IPS-18a (cell line): ENCODE results near the gene MYO1A.

Experiments
- H3K27ac ChIP-seq: one replicate; pipeline ENCODE4 v1.5.1; 2013; ENCODE audit warnings: low read length
- H3K27me3 ChIP-seq: one replicate; pipeline ENCODE4 v1.6.1; 2013; ENCODE audit warnings: mild to moderate bottlenecking, low read length; ENCODE audit not compliant: control insufficient read depth, insufficient read depth
- H3K36me3 ChIP-seq: one replicate; pipeline ENCODE4 v1.6.1; 2013; ENCODE audit warnings: low read depth, low read length; ENCODE audit not compliant: control insufficient read depth
- H3K4me1 ChIP-seq: one replicate; pipeline ENCODE4 v1.6.1; 2013; ENCODE audit warnings: low read depth, low read length; ENCODE audit not compliant: control insufficient read depth
- H3K4me3 ChIP-seq: one replicate; pipeline ENCODE4 v1.5.1; 2013; ENCODE audit warnings: low read length
- H3K9ac ChIP-seq: one replicate; pipeline ENCODE4 v1.6.1; 2013; ENCODE audit warnings: mild to moderate bottlenecking, low read length, moderate library complexity
- H3K9me3 ChIP-seq: one replicate; pipeline ENCODE4 v1.6.1; 2013; ENCODE audit warnings: low read depth, low read length; ENCODE audit not compliant: control insufficient read depth

MYO1A gene

GRCh38 chr12:57044468-57044867, 5.5 kb downstream of the MYO1A start:
- Histone ChIP-seq H3K36me3 (no peaks in the 10 kb centered on the region), H3K27me3 (no peaks in the 10 kb centered on the region), H3K9ac (no peak overlapping the region), H3K4me1 (no peaks in the 10 kb centered on the region), H3K9me3 (no peaks in the 10 kb centered on the region), H3K4me3 (no peak overlapping the region), H3K27ac (no peak overlapping the region)

GRCh38 chr12:57042695-57043094, 7.2 kb downstream of the MYO1A start:
- Histone ChIP-seq H3K27me3 (no peaks in the 10 kb centered on the region), H3K4me1 (no peaks in the 10 kb centered on the region), H3K9ac (no peak overlapping the region), H3K4me3 (no peak overlapping the region), H3K9me3 (no peaks in the 10 kb centered on the region), H3K36me3 (no peaks in the 10 kb centered on the region), H3K27ac (no peak overlapping the region)

GRCh38 chr12:57040750-57041149, 9.2 kb downstream of the MYO1A start:
- Histone ChIP-seq H3K4me3 (no peak overlapping the region), H3K4me1 (no peaks in the 10 kb centered on the region), H3K27ac (no peak overlapping the region), H3K9me3 (no peaks in the 10 kb centered on the region), H3K9ac (no peak overlapping the region), H3K27me3 (no peaks in the 10 kb centered on the region), H3K36me3 (no peaks in the 10 kb centered on the region)

GRCh38 chr12:57040211-57040610, 9.7 kb downstream of the MYO1A start:
- no peaks in the 10 kb centered on the region for H3K4me1 ChIP-seq
- H3K9ac ChIP-seq: no peak overlapping the region
- no peaks in the 10 kb centered on the region for H3K36me3 ChIP-seq
- H3K4me3 ChIP-seq: no peak overlapping the region
- H3K27me3 ChIP-seq: no peaks in the 10 kb centered on the region
- no peaks in the 10 kb centered on the region for H3K9me3 ChIP-seq
- H3K27ac ChIP-seq: no peak overlapping the region

- H3K4me3 ChIP-seq: no peak overlapping the region
- no peak overlapping the region for H3K9ac ChIP-seq
- H3K27me3 ChIP-seq: no peaks in the 10 kb centered on the region
- no peak overlapping the region for H3K27ac ChIP-seq
- H3K4me1 ChIP-seq: no peaks in the 10 kb centered on the region
- no peaks in the 10 kb centered on the region for H3K36me3 ChIP-seq
- H3K9me3 ChIP-seq: no peaks in the 10 kb centered on the region
Observed at GRCh38 chr12:57039016-57039798, 10.7 kb downstream of the MYO1A start.

GRCh38 chr12:57037264-57037663, 12.7 kb downstream of the MYO1A start:
- no peaks in the 10 kb centered on the region for H3K27me3 ChIP-seq
- H3K36me3 ChIP-seq: no peaks in the 10 kb centered on the region
- no peak overlapping the region for H3K4me3 ChIP-seq
- no peaks in the 10 kb centered on the region for H3K4me1 ChIP-seq
- no peak overlapping the region for H3K27ac ChIP-seq
- H3K9me3 ChIP-seq: no peaks in the 10 kb centered on the region
- no peak overlapping the region for H3K9ac ChIP-seq

- Histone ChIP-seq H3K9me3 (no peaks in the 10 kb centered on the region), H3K27ac (no peak overlapping the region), H3K36me3 (no peaks in the 10 kb centered on the region), H3K9ac (no peak overlapping the region), H3K4me3 (no peak overlapping the region), H3K27me3 (no peaks in the 10 kb centered on the region), H3K4me1 (no peaks in the 10 kb centered on the region)
Observed at GRCh38 chr12:57033431-57033830, 16.5 kb downstream of the MYO1A start.

- Histone ChIP-seq H3K36me3 (no peaks in the 10 kb centered on the region), H3K27ac (no peak overlapping the region), H3K27me3 (no peaks in the 10 kb centered on the region), H3K4me1 (peaks cover 7% of the 10 kb centered on the region), H3K4me3 (no peak overlapping the region), H3K9ac (no peak overlapping the region), H3K9me3 (no peaks in the 10 kb centered on the region)
Observed at GRCh38 chr12:57031789-57032188, 18.1 kb downstream of the MYO1A start.

GRCh38 chr12:57031138-57031725, 18.7 kb downstream of the MYO1A start:
- Histone ChIP-seq H3K4me3 (no peak overlapping the region), H3K9ac (no peak overlapping the region), H3K27me3 (no peaks in the 10 kb centered on the region), H3K9me3 (no peaks in the 10 kb centered on the region), H3K36me3 (no peaks in the 10 kb centered on the region), H3K4me1 (peaks cover 7% of the 10 kb centered on the region), H3K27ac (no peak overlapping the region)

GRCh38 chr12:57029457-57029856, 20.5 kb downstream of the MYO1A start:
- no peaks in the 10 kb centered on the region for H3K9me3 ChIP-seq
- H3K4me1 ChIP-seq: peaks cover 7% of the 10 kb centered on the region
- no peaks in the 10 kb centered on the region for H3K27me3 ChIP-seq
- H3K36me3 ChIP-seq: no peaks in the 10 kb centered on the region
- H3K9ac ChIP-seq: no peak overlapping the region
- no peak overlapping the region for H3K27ac ChIP-seq
- H3K4me3 ChIP-seq: no peak overlapping the region

- H3K4me3 ChIP-seq: no peak overlapping the region
- no peaks in the 10 kb centered on the region for H3K27me3 ChIP-seq
- peaks cover 7% of the 10 kb centered on the region for H3K4me1 ChIP-seq
- H3K36me3 ChIP-seq: no peaks in the 10 kb centered on the region
- H3K9ac ChIP-seq: no peak overlapping the region
- no peak overlapping the region for H3K27ac ChIP-seq
- H3K9me3 ChIP-seq: no peaks in the 10 kb centered on the region
Observed at GRCh38 chr12:57027805-57028153, 22.1 kb downstream of the MYO1A start.
